Stimulated activated CD4-positive, alpha-beta T cell treated with anti-CD3 and anti-CD28 coated beads, Interleukin-4, amount 100 ng/mL, for 24 hours (primary cell): ENCODE data around the gene FAM234A.
"Not testable (repeated sequence)": the region's sequence is repeated elsewhere in the genome, so short reads cannot be mapped to it uniquely, and the experiment has no call there.

ENCODE experiments used
- DNase-seq: peaks from one replicate; pipeline ENCODE4 v3.0.0-alpha.2; 2020

The FAM234A gene

GRCh38 chr16:239948-240277 lies 5.3 kb downstream of the FAM234A start:
- no peak for DNase-seq

- DNase-seq: no peak
Observed at GRCh38 chr16:240559-240958, 5.9 kb downstream of the FAM234A start.

GRCh38 chr16:242281-242680 lies 7.7 kb downstream of the FAM234A start:
- DNase-seq: no peak

GRCh38 chr16:243348-243747 lies 8.7 kb downstream of the FAM234A start:
- DNase-seq: no peak

- DNase-seq: no peak
Observed at GRCh38 chr16:245105-245504, 10.5 kb downstream of the FAM234A start.

GRCh38 chr16:247027-247426 lies 12.4 kb downstream of the FAM234A start:
- no peak for DNase-seq

GRCh38 chr16:249431-249830 lies 14.8 kb downstream of the FAM234A start:
- DNase-seq: no peak

GRCh38 chr16:252366-253337 lies 18.0 kb downstream of the FAM234A start:
- peak; percentile 28 for DNase-seq

GRCh38 chr16:253833-254232 lies 19.2 kb downstream of the FAM234A start:
- DNase-seq: no peak

GRCh38 chr16:254461-254860 lies 19.8 kb downstream of the FAM234A start:
- DNase-seq: no peak

- no peak for DNase-seq
Observed at GRCh38 chr16:255183-255582, 20.6 kb downstream of the FAM234A start.

- DNase-seq: not testable (repeated sequence)
Observed at GRCh38 chr16:258091-258490, 23.5 kb downstream of the FAM234A start.

GRCh38 chr16:259226-259625 lies 24.6 kb downstream of the FAM234A start:
- no peak for DNase-seq

GRCh38 chr16:259814-260253 lies 25.2 kb downstream of the FAM234A start:
- no peak for DNase-seq

- DNase-seq: no peak
Observed at GRCh38 chr16:260326-260725, 25.7 kb downstream of the FAM234A start.

GRCh38 chr16:261031-261691 lies 26.5 kb downstream of the FAM234A start:
- no peak for DNase-seq

GRCh38 chr16:262121-262745 lies 27.6 kb downstream of the FAM234A start:
- no peak for DNase-seq

- no peak for DNase-seq
Observed at GRCh38 chr16:263182-263774, 28.7 kb downstream of the FAM234A start.

GRCh38 chr16:263944-264343 lies 29.3 kb downstream of the FAM234A start:
- no peak for DNase-seq

GRCh38 chr16:264440-264951 lies 29.9 kb downstream of the FAM234A start:
- DNase-seq: no peak

GRCh38 chr16:265002-265529 lies 30.4 kb downstream of the FAM234A start:
- DNase-seq: no peak

- DNase-seq: peak; percentile 11
Observed at GRCh38 chr16:265711-266110, 31.1 kb downstream of the FAM234A start.
